Purkinje cell (primary cell): ENCODE measurements around the gene OR5H2. TPM values are rescaled to one million over a fixed set of nuclear protein-coding genes. Genes with fewer than 3 reads are reported as not detected.

Source experiments
- polyA plus RNA-seq: library from polyadenylated mRNA; unstranded; fragments of >200 nt; fragmentation: Nextera tagmentation; gene quantifications from 2 replicates; pipeline ENCODE4 v1.2.1, GENCODE V29; 2014

Gene OR5H2
- polyA plus RNA-seq = not detected in 2 replicates

DNA sequence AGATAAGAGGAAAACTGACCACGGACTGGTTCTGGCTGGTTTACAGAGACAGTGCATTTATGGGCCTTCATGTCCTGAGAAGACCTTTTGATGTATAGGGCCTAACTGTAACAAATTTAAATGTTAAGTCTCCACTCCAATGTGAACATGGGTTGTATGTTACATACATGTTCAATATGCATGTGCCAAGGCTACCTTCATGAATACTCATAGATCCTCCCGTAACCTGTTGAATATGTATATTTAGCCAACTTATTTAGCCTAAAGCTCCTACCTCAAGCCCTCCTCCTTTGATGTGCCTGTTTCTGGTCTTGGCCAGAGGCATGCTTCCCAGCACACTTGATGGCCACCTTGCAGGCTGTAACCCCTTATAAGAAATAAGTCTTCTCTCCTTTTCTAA, at the start of gene OR5H2:
Gene OR5H2, plus strand, starts transcription at position 301 of the 400 bp plus-strand sequence. CDS start 398 bp downstream, outside the sequence.

DNA sequence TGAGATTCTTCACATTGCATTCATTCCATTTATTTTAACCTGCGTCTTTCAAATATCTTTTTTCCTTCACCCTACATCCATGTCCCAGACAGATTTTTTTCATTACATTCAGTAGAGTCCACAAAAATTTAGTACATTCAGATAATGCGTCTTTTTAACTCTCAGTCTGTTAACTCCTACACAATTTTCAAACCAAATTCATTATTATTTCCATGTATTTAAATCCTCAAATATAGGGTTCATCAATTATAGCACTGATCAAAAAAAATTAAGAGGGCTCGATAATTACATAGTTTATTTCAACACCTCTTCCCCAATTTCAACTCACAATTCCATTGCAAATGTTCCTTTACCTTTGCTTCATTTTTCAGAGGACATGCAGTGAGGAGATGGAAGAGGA, 18.4 kb upstream of the OR5H2 start, which contains the start of gene OR5H6:
Gene OR5H6, plus strand, starts transcription at position 301 of the 400 bp plus-strand sequence. Its CDS starts 89 bp downstream, at position 390.

Other genes with a start within 250 kb of the OR5H2 start
- not detected in 2 replicates for gene GABRR3, start 247.2 kb upstream of the OR5H2 start, polyA plus RNA-seq
- gene OR5AC2, start 195.3 kb upstream of the OR5H2 start, polyA plus RNA-seq = not detected in 2 replicates
- not detected in 2 replicates for gene OR5H1, start 151.8 kb upstream of the OR5H2 start, polyA plus RNA-seq
- 0.07 TPM in 1 of 2 replicates, not detected in the other for gene OR5H14, start 135.0 kb upstream of the OR5H2 start, polyA plus RNA-seq
- gene OR5H15, start 115.8 kb upstream of the OR5H2 start, polyA plus RNA-seq = not detected in 2 replicates
- gene OR5H6, start 18.3 kb upstream of the OR5H2 start, polyA plus RNA-seq = not detected in 2 replicates
- gene OR5K4, start 71.3 kb downstream of the OR5H2 start, polyA plus RNA-seq = not detected in 2 replicates
- gene OR5K3, start 108.2 kb downstream of the OR5H2 start, polyA plus RNA-seq = 1.7 TPM in 1 of 2 replicates, not detected in the other
- not detected in 2 replicates for gene OR5K1, start 180.7 kb downstream of the OR5H2 start, polyA plus RNA-seq
- gene OR5K2, start 215.2 kb downstream of the OR5H2 start, polyA plus RNA-seq = not detected in 2 replicates
- 647 and 814 TPM in 2 replicates for gene CLDND1, start 240.4 kb downstream of the OR5H2 start, polyA plus RNA-seq
- gene GPR15, start 249.5 kb downstream of the OR5H2 start, polyA plus RNA-seq = not detected in 2 replicates